ENCODE results near the gene UCKL1.

UCKL1 gene

GRCh38 chr20:63957004-63957689, 931 bp upstream of the UCKL1 start:
- Histone ChIP-seq H3K4me1 (ENCODE audit: control insufficient read depth, insufficient read depth, low read length, poor library complexity, severe bottlenecking) (peaks cover 25% of the 10 kb centered on the region), H3K4me3 (ENCODE audit: extremely low read depth, insufficient read depth, low read length, poor library complexity, severe bottlenecking) (peak overlapping the region; percentile 92), H3K36me3 (ENCODE audit: control insufficient read depth, insufficient read depth, low read length) (peaks cover 33% of the 10 kb centered on the region), H3K9me3 (ENCODE audit: control insufficient read depth, low read length) (no peaks in the 10 kb centered on the region), H3K27ac (ENCODE audit: low read depth, low read length, severe bottlenecking) (peak overlapping the region; percentile 79)
- 4 to 6% methylated on average over 18 to 25 of the region's 28 CpGs for WGBS, 2 experiments (ENCODE audit: insufficient coverage in 2 of 2)

GRCh38 chr20:63956664-63957003, 418 bp upstream of the UCKL1 start:
- Histone ChIP-seq H3K4me3 (ENCODE audit: extremely low read depth, insufficient read depth, low read length, poor library complexity, severe bottlenecking) (peak overlapping the region; percentile 92), H3K27ac (ENCODE audit: low read depth, low read length, severe bottlenecking) (peak overlapping the region; percentile 79), H3K4me1 (ENCODE audit: control insufficient read depth, insufficient read depth, low read length, poor library complexity, severe bottlenecking) (peaks cover 30% of the 10 kb centered on the region), H3K36me3 (ENCODE audit: control insufficient read depth, insufficient read depth, low read length) (peaks cover 29% of the 10 kb centered on the region), H3K9me3 (ENCODE audit: control insufficient read depth, low read length) (no peaks in the 10 kb centered on the region)
- WGBS, 2 experiments (ENCODE audit: insufficient coverage in 2 of 2) = 0% methylated on average over 1 of the region's 15 CpGs

GRCh38 chr20:63955281-63955826, 862 bp downstream of the UCKL1 start:
- Histone ChIP-seq H3K27ac (ENCODE audit: low read depth, low read length, severe bottlenecking) (no peak overlapping the region), H3K4me1 (ENCODE audit: control insufficient read depth, insufficient read depth, low read length, poor library complexity, severe bottlenecking) (peaks cover 38% of the 10 kb centered on the region), H3K9me3 (ENCODE audit: control insufficient read depth, low read length) (no peaks in the 10 kb centered on the region), H3K36me3 (ENCODE audit: control insufficient read depth, insufficient read depth, low read length) (peaks cover 26% of the 10 kb centered on the region), H3K4me3 (ENCODE audit: extremely low read depth, insufficient read depth, low read length, poor library complexity, severe bottlenecking) (peak overlapping the region; percentile 92)
- WGBS, 2 experiments (ENCODE audit: insufficient coverage in 2 of 2) = 5 to 7% methylated on average over 31 of the region's 31 CpGs

GRCh38 chr20:63953764-63954429, 2.3 kb downstream of the UCKL1 start:
- Histone ChIP-seq H3K4me3 (ENCODE audit: extremely low read depth, insufficient read depth, low read length, poor library complexity, severe bottlenecking) (no peak overlapping the region), H3K4me1 (ENCODE audit: control insufficient read depth, insufficient read depth, low read length, poor library complexity, severe bottlenecking) (peaks cover 51% of the 10 kb centered on the region), H3K9me3 (ENCODE audit: control insufficient read depth, low read length) (no peaks in the 10 kb centered on the region), H3K36me3 (ENCODE audit: control insufficient read depth, insufficient read depth, low read length) (peaks cover 23% of the 10 kb centered on the region), H3K27ac (ENCODE audit: low read depth, low read length, severe bottlenecking) (no peak overlapping the region)
- WGBS, 2 experiments (ENCODE audit: insufficient coverage in 2 of 2) = 89 to 91% methylated on average over 9 to 10 of the region's 13 CpGs

- Histone ChIP-seq H3K36me3 (ENCODE audit: control insufficient read depth, insufficient read depth, low read length) (peaks cover 23% of the 10 kb centered on the region), H3K27ac (ENCODE audit: low read depth, low read length, severe bottlenecking) (no peak overlapping the region), H3K4me3 (ENCODE audit: extremely low read depth, insufficient read depth, low read length, poor library complexity, severe bottlenecking) (no peak overlapping the region), H3K4me1 (ENCODE audit: control insufficient read depth, insufficient read depth, low read length, poor library complexity, severe bottlenecking) (peaks cover 53% of the 10 kb centered on the region), H3K9me3 (ENCODE audit: control insufficient read depth, low read length) (no peaks in the 10 kb centered on the region)
- 91 to 95% methylated on average over 7 to 11 of the region's 14 CpGs for WGBS, 2 experiments (ENCODE audit: insufficient coverage in 2 of 2)
Observed at GRCh38 chr20:63952769-63953168, 3.4 kb downstream of the UCKL1 start.

- peaks cover 29% of the 10 kb centered on the region for H3K36me3 ChIP-seq (ENCODE audit: control insufficient read depth, insufficient read depth, low read length)
- no peaks in the 10 kb centered on the region for H3K9me3 ChIP-seq (ENCODE audit: control insufficient read depth, low read length)
- 94 to 97% methylated on average over 15 of the region's 15 CpGs for WGBS, 2 experiments (ENCODE audit: insufficient coverage in 2 of 2)
- no peak overlapping the region for H3K4me3 ChIP-seq (ENCODE audit: extremely low read depth, insufficient read depth, low read length, poor library complexity, severe bottlenecking)
- no peak overlapping the region for H3K27ac ChIP-seq (ENCODE audit: low read depth, low read length, severe bottlenecking)
- H3K4me1 ChIP-seq (ENCODE audit: control insufficient read depth, insufficient read depth, low read length, poor library complexity, severe bottlenecking) = peaks cover 47% of the 10 kb centered on the region
Observed at GRCh38 chr20:63952210-63952535, 4.0 kb downstream of the UCKL1 start.

- peaks cover 30% of the 10 kb centered on the region for H3K36me3 ChIP-seq (ENCODE audit: control insufficient read depth, insufficient read depth, low read length)
- WGBS, 2 experiments (ENCODE audit: insufficient coverage in 2 of 2) = 92 to 93% methylated on average over 11 to 15 of the region's 17 CpGs
- H3K27ac ChIP-seq (ENCODE audit: low read depth, low read length, severe bottlenecking) = no peak overlapping the region
- H3K4me1 ChIP-seq (ENCODE audit: control insufficient read depth, insufficient read depth, low read length, poor library complexity, severe bottlenecking) = peaks cover 47% of the 10 kb centered on the region
- H3K4me3 ChIP-seq (ENCODE audit: extremely low read depth, insufficient read depth, low read length, poor library complexity, severe bottlenecking) = no peak overlapping the region
- no peaks in the 10 kb centered on the region for H3K9me3 ChIP-seq (ENCODE audit: control insufficient read depth, low read length)
Observed at GRCh38 chr20:63951398-63952209, 4.6 kb downstream of the UCKL1 start.

- H3K36me3 ChIP-seq (ENCODE audit: control insufficient read depth, insufficient read depth, low read length) = peaks cover 36% of the 10 kb centered on the region
- no peak overlapping the region for H3K4me3 ChIP-seq (ENCODE audit: extremely low read depth, insufficient read depth, low read length, poor library complexity, severe bottlenecking)
- peaks cover 47% of the 10 kb centered on the region for H3K4me1 ChIP-seq (ENCODE audit: control insufficient read depth, insufficient read depth, low read length, poor library complexity, severe bottlenecking)
- no peaks in the 10 kb centered on the region for H3K9me3 ChIP-seq (ENCODE audit: control insufficient read depth, low read length)
- H3K27ac ChIP-seq (ENCODE audit: low read depth, low read length, severe bottlenecking) = no peak overlapping the region
- 90 to 91% methylated on average over 18 to 19 of the region's 20 CpGs for WGBS, 2 experiments (ENCODE audit: insufficient coverage in 2 of 2)
Observed at GRCh38 chr20:63950701-63951397, 5.4 kb downstream of the UCKL1 start.

- WGBS, 2 experiments (ENCODE audit: insufficient coverage in 2 of 2) = 93 to 94% methylated on average over 27 of the region's 27 CpGs
- H3K36me3 ChIP-seq (ENCODE audit: control insufficient read depth, insufficient read depth, low read length) = peaks cover 56% of the 10 kb centered on the region
Observed at GRCh38 chr20:63947638-63948456, 8.4 kb downstream of the UCKL1 start.

More at GRCh38 chr20:63947638-63948456, 8.4 kb downstream of the UCKL1 start:
- Histone ChIP-seq H3K4me3 (ENCODE audit: extremely low read depth, insufficient read depth, low read length, poor library complexity, severe bottlenecking) (no peak overlapping the region), H3K4me1 (ENCODE audit: control insufficient read depth, insufficient read depth, low read length, poor library complexity, severe bottlenecking) (peaks cover 36% of the 10 kb centered on the region), H3K27ac (ENCODE audit: low read depth, low read length, severe bottlenecking) (peak overlapping the region; percentile 91), H3K9me3 (ENCODE audit: control insufficient read depth, low read length) (no peaks in the 10 kb centered on the region)

All from mesodermal cell (in vitro differentiated cells).